IMR-90 (cell line): Measurements from ENCODE around the gene HSH2D. TPM values are rescaled to one million over a fixed set of nuclear protein-coding genes. Genes with fewer than 3 reads are reported as not detected.
A peak's percentile ranks its signal among the peaks of the same experiment; 100 is the strongest.

Experiments
- ATAC-seq: fragments of 200-7000 bp; cut with Tn5 transposase; 2 replicates; pipeline ENCODE4 v1.9.1; 2020; ENCODE audit warnings: low read depth, mild to moderate bottlenecking, moderate library complexity
- BruUV-seq: library from RNA; stranded (reverse); fragments of 400-500 nt; replicated peaks from 2 replicates; lab custom pipeline; 2021; lab: Mats Ljungman, UMichigan
- CTCF ChIA-PET: fragments of 300-600 bp; formaldehyde crosslinking; extraction: SDS; loops from one replicate; lab custom pipeline; 2021; ENCODE audit warnings: antibody characterized with exemption; lab: Yijun Ruan, JAX
- POLR2A ChIA-PET: fragments of 300-600 bp; sonication (Branson Sonifier 250); formaldehyde crosslinking; loops from one replicate; lab custom pipeline; 2022; ENCODE audit warnings: antibody characterized with exemption; ENCODE audit not compliant: unreplicated experiment; lab: Charles Lee
- DNase-seq: peaks from one replicate; pipeline ENCODE4 v3.0.0; 2013
- H2AFZ ChIP-seq: replicated peaks from 2 replicates; pipeline ENCODE3; 2013; ENCODE audit warnings: low read length, mild to moderate bottlenecking; ENCODE audit not compliant: poor library complexity
- H2AK5ac ChIP-seq: 2 replicates; pipeline ENCODE4 v1.6.1; 2013; ENCODE audit warnings: low read depth, low read length, inconsistent platforms
- H2AK9ac ChIP-seq: replicated peaks from 2 replicates; pipeline ENCODE3; 2013; ENCODE audit warnings: mild to moderate bottlenecking, low read depth, low read length, moderate library complexity; ENCODE audit not compliant: poor library complexity
- H2BK120ac ChIP-seq: 2 replicates; pipeline ENCODE4 v1.6.1; 2013; ENCODE audit warnings: low read depth, low read length, inconsistent platforms
- H2BK15ac ChIP-seq: 3 replicates; pipeline ENCODE4 v1.6.1; 2013; ENCODE audit warnings: low read depth, low read length, inconsistent platforms
- H2BK20ac ChIP-seq: 2 replicates; pipeline ENCODE4 v1.6.1; 2013; ENCODE audit warnings: low read depth, mild to moderate bottlenecking, inconsistent platforms, low read length, moderate library complexity
- H2BK5ac ChIP-seq: 2 replicates; pipeline ENCODE4 v1.6.1; 2013; ENCODE audit warnings: mild to moderate bottlenecking, low read depth, low read length, inconsistent platforms; ENCODE audit not compliant: poor library complexity, severe bottlenecking
- H3K14ac ChIP-seq: replicated peaks from 2 replicates; pipeline ENCODE4 v1.6.1; 2013; ENCODE audit warnings: low read depth, low read length, inconsistent platforms
- H3K18ac ChIP-seq: 2 replicates; pipeline ENCODE4 v1.6.1; 2013; ENCODE audit warnings: low read depth, low read length, control low read depth
- H3K23ac ChIP-seq: 2 replicates; pipeline ENCODE4 v1.6.1; 2013; ENCODE audit warnings: low read depth, low read length, inconsistent platforms
- H3K27ac ChIP-seq: 2 replicates; pipeline ENCODE4 v1.5.1; 2013; ENCODE audit warnings: mild to moderate bottlenecking, control low read depth, low read length; ENCODE audit not compliant: insufficient read depth
- H3K27me3 ChIP-seq: 2 replicates; pipeline ENCODE4 v1.6.1; 2013; ENCODE audit warnings: low read length; ENCODE audit not compliant: control insufficient read depth, insufficient read depth
- H3K36me3 ChIP-seq: 2 replicates; pipeline ENCODE4 v1.6.1; 2013; ENCODE audit warnings: low read length, mixed read lengths; ENCODE audit not compliant: control insufficient read depth, insufficient read depth
- H3K4ac ChIP-seq: 2 replicates; pipeline ENCODE4 v1.6.1; 2013; ENCODE audit warnings: low read depth, low read length, inconsistent platforms
- H3K4me1 ChIP-seq: 2 replicates; pipeline ENCODE4 v1.6.1; 2013; ENCODE audit warnings: low read length, mixed read lengths; ENCODE audit not compliant: control insufficient read depth, insufficient read depth
- H3K4me2 ChIP-seq: 2 replicates; pipeline ENCODE4 v1.6.1; 2013; ENCODE audit warnings: low read depth, mild to moderate bottlenecking, control low read depth, low read length, moderate library complexity
- H3K4me3 ChIP-seq: 2 replicates; pipeline ENCODE4 v1.5.1; 2013; ENCODE audit warnings: low read depth, mild to moderate bottlenecking, control low read depth, low read length, moderate library complexity; ENCODE audit not compliant: insufficient read depth
- H3K56ac ChIP-seq: 2 replicates; pipeline ENCODE4 v1.6.1; 2013; ENCODE audit warnings: low read length, inconsistent platforms; ENCODE audit not compliant: insufficient read depth; ENCODE audit errors: extremely low read depth
- H3K79me1 ChIP-seq, 2 experiments: 2 replicates each; pipeline ENCODE4 v1.6.1; 2013; ENCODE audit warnings: low read length in 2 of 2, inconsistent platforms in 1 of 2, low read depth in 1 of 2
- H3K9ac ChIP-seq: 2 replicates; pipeline ENCODE4 v1.6.1; 2013; ENCODE audit warnings: low read depth, low read length, control low read depth
- H3K9me1 ChIP-seq: 2 replicates; pipeline ENCODE4 v1.6.1; 2013; ENCODE audit warnings: low read length, inconsistent platforms; ENCODE audit not compliant: insufficient read depth
- H3K9me3 ChIP-seq: 2 replicates; pipeline ENCODE4 v1.6.1; 2013; ENCODE audit warnings: low read length; ENCODE audit not compliant: control insufficient read depth, insufficient read depth
- H4K20me1 ChIP-seq: 2 replicates; pipeline ENCODE4 v1.6.1; 2013; ENCODE audit warnings: low read length, inconsistent platforms; ENCODE audit not compliant: insufficient read depth
- H4K5ac ChIP-seq: 2 replicates; pipeline ENCODE4 v1.6.1; 2013; ENCODE audit warnings: mild to moderate bottlenecking, low read depth, low read length, control low read depth
- H4K8ac ChIP-seq, 2 experiments: 2 replicates each; pipeline ENCODE4 v1.6.1; 2013; ENCODE audit warnings: low read depth in 2 of 2, low read length in 2 of 2, control low read depth in 1 of 2, inconsistent platforms in 1 of 2
- H4K91ac ChIP-seq: 2 replicates; pipeline ENCODE4 v1.6.1; 2013; ENCODE audit warnings: low read depth, low read length, inconsistent platforms; ENCODE audit not compliant: insufficient read depth
- BHLHE40 ChIP-seq: fragments of 150-350 bp; IDR thresholded peaks from 2 replicates; pipeline ENCODE4 v1.6.1; 2016; ENCODE audit warnings: mild to moderate bottlenecking, low read depth, low read length
- CEBPB ChIP-seq: IDR thresholded peaks from 2 replicates; pipeline ENCODE4 v1.6.1; 2012; ENCODE audit warnings: low read depth, low read length, improper control_type of control experiment
- CHD1 ChIP-seq: IDR thresholded peaks from 2 replicates; pipeline ENCODE4 v1.6.1; 2012; ENCODE audit warnings: low read depth, low read length, improper control_type of control experiment
- FOS ChIP-seq: fragments of 150-350 bp; IDR thresholded peaks from 2 replicates; pipeline ENCODE4 v1.6.1; 2016; ENCODE audit warnings: low read depth, low read length
- NFE2L2 ChIP-seq: fragments of 150-350 bp; IDR thresholded peaks from 2 replicates; pipeline ENCODE4 v1.6.1; 2016; ENCODE audit warnings: low read depth, mild to moderate bottlenecking, low read length
- RAD21 ChIP-seq: IDR thresholded peaks from 2 replicates; pipeline ENCODE4 v1.6.1; 2012; ENCODE audit warnings: low read length, improper control_type of control experiment
- RCOR1 ChIP-seq: IDR thresholded peaks from 2 replicates; pipeline ENCODE4 v1.6.1; 2012; ENCODE audit warnings: mild to moderate bottlenecking, low read length, improper control_type of control experiment; ENCODE audit not compliant: insufficient replicate concordance
- SMC3 ChIP-seq: fragments of 150-350 bp; IDR thresholded peaks from 2 replicates; pipeline ENCODE4 v1.6.1; 2016; ENCODE audit warnings: low read depth, mild to moderate bottlenecking, antibody characterized with exemption, low read length, moderate library complexity
- WGBS, 2 experiments: methylation state at CpG; one replicate each; pipeline versions ENCODE4 v1.1.5 to v1.1.7; 2013; ENCODE audit warnings: missing lambda C conversion rate in 2 of 2; ENCODE audit not compliant: insufficient read length in 1 of 2; ENCODE audit errors: extremely low coverage in 2 of 2; 5-methylcytosine and 5-hydroxymethylcytosine counted together
- dilution Hi-C: fragments of 300-500 bp; cut with HindIII; formaldehyde crosslinking; loops from one replicate; pipeline ENCODE4 v1.14.3; 2018; ENCODE audit warnings: low sequenced_read_pairs; ENCODE audit not compliant: unreplicated experiment
- in situ Hi-C: fragments of 300-500 bp; cut with MboI; formaldehyde crosslinking; loops from 3 replicates; pipeline ENCODE4 v1.14.3; 2019; ENCODE audit warnings: low sequenced_read_pairs, inconsistent platforms, mixed read lengths
- intact Hi-C: fragments of 100-400 bp; cut with micrococcal nuclease; formaldehyde crosslinking; loops from 2 replicates; pipeline ENCODE4 v1.10.0; 2022
- polyA plus RNA-seq, 3 experiments: library from polyadenylated mRNA; depleted of rRNA; stranded (reverse); fragments of >200 nt; gene quantifications; 2 replicates each; pipeline ENCODE4 v1.2.3, GENCODE V29; 2012; ENCODE audit warnings: low replicate concordance in 1 of 3
- total RNA-seq: library from RNA; depleted of rRNA; stranded (reverse); fragments of >200 nt; gene quantifications from 2 replicates; pipeline ENCODE4 v1.2.3, GENCODE V29; 2012
- TF ChIP-seq, protein P1 (sequence below): fragments of 150-350 bp; IDR thresholded peaks from 2 replicates; pipeline ENCODE4 v1.6.1; 2017; ENCODE audit warnings: mild to moderate bottlenecking, antibody characterized with exemption, low read length, low read depth
- TF ChIP-seq, protein P2 (sequence below): fragments of 150-350 bp; IDR thresholded peaks from 2 replicates; pipeline ENCODE4 v1.6.1; 2016; ENCODE audit warnings: low read depth, mild to moderate bottlenecking, low read length, moderate library complexity, borderline replicate concordance
- TF ChIP-seq, protein P3 (sequence below): conservative IDR thresholded peaks from 2 replicates; pipeline ENCODE4 v1.5.1; 2012; ENCODE audit warnings: mild to moderate bottlenecking, low read depth, low read length, improper control_type of control experiment

The HSH2D gene
- total and polyA plus RNA-seq, 2 of the 4 experiments (the other 2 are of a cell fraction), result not detected

DNA sequence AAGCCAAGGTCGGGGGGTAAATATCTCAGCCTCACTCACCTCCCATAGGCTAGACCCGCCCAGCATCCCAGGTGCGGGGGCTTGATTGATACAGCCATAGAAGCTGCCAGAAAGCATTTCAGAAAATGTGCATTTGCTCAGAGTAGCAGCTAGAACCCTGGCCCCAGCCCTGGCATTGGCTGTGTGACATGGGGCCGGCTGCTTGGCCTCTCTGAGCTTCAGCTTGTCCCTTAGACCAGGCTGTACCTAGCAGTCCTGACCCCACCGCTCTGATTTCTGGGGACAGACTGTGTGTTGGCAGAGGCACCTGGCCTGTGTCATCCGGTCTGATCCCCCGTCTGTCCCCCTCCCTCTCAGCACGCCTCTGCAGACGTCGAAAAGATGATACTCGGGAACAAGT lies 16.4 kb upstream of the HSH2D start:
- in situ Hi-C loops (no loop called here), intact Hi-C loops (no loop called here), dilution Hi-C loops (no loop called here)
- no peak overlapping the region for H3K23ac ChIP-seq
- H3K4ac ChIP-seq, result no peak overlapping the region
- no peak overlapping the region for H3K56ac ChIP-seq
- H3K79me1 ChIP-seq, result peaks cover 5 to 22% of the 10 kb centered on the region in 2 experiments
- no peaks in the 10 kb centered on the region for H3K27me3 ChIP-seq
- ChIA-PET CTCF (no interaction called here), POLR2A (no interaction called here)
- BruUV-seq, result no TSS peak
- DNase-seq (no peak), ATAC-seq (no peak)
- H3K36me3 ChIP-seq, result peaks cover 80% of the 10 kb centered on the region
- no peak overlapping the region for H3K9ac ChIP-seq
- no peak overlapping the region for H3K14ac ChIP-seq
- no peak overlapping the region for H4K8ac ChIP-seq
- H3K9me1 ChIP-seq, result no peaks in the 10 kb centered on the region
- no peak overlapping the region for H2BK5ac ChIP-seq
- no peak overlapping the region for H4K91ac ChIP-seq
- H4K5ac ChIP-seq, result no peak overlapping the region
- H4K20me1 ChIP-seq, result peaks cover 5% of the 10 kb centered on the region
- H2AK5ac ChIP-seq, result no peak overlapping the region
- no peak overlapping the region for H3K4me3 ChIP-seq
- no peak overlapping the region for H3K27ac ChIP-seq
- no peak overlapping the region for H3K18ac ChIP-seq
- H3K9me3 ChIP-seq, result no peaks in the 10 kb centered on the region
- TF ChIP-seq CHD1 (no peak), RAD21 (no peak), BHLHE40 (no peak), SMC3 (no peak), FOS (no peak), NFE2L2 (no peak), RCOR1 (no peak), CEBPB (no peak)
- TF ChIP-seq, protein P1, sequence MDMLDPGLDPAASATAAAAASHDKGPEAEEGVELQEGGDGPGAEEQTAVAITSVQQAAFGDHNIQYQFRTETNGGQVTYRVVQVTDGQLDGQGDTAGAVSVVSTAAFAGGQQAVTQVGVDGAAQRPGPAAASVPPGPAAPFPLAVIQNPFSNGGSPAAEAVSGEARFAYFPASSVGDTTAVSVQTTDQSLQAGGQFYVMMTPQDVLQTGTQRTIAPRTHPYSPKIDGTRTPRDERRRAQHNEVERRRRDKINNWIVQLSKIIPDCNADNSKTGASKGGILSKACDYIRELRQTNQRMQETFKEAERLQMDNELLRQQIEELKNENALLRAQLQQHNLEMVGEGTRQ, result no peak
- TF ChIP-seq, protein P2, sequence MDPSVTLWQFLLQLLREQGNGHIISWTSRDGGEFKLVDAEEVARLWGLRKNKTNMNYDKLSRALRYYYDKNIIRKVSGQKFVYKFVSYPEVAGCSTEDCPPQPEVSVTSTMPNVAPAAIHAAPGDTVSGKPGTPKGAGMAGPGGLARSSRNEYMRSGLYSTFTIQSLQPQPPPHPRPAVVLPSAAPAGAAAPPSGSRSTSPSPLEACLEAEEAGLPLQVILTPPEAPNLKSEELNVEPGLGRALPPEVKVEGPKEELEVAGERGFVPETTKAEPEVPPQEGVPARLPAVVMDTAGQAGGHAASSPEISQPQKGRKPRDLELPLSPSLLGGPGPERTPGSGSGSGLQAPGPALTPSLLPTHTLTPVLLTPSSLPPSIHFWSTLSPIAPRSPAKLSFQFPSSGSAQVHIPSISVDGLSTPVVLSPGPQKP, result no peak
- TF ChIP-seq, protein P3, sequence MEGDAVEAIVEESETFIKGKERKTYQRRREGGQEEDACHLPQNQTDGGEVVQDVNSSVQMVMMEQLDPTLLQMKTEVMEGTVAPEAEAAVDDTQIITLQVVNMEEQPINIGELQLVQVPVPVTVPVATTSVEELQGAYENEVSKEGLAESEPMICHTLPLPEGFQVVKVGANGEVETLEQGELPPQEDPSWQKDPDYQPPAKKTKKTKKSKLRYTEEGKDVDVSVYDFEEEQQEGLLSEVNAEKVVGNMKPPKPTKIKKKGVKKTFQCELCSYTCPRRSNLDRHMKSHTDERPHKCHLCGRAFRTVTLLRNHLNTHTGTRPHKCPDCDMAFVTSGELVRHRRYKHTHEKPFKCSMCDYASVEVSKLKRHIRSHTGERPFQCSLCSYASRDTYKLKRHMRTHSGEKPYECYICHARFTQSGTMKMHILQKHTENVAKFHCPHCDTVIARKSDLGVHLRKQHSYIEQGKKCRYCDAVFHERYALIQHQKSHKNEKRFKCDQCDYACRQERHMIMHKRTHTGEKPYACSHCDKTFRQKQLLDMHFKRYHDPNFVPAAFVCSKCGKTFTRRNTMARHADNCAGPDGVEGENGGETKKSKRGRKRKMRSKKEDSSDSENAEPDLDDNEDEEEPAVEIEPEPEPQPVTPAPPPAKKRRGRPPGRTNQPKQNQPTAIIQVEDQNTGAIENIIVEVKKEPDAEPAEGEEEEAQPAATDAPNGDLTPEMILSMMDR, result no peak
- H3K4me1 ChIP-seq, result no peaks in the 10 kb centered on the region
- H2BK15ac ChIP-seq, result no peak overlapping the region
- no peak overlapping the region for H2AFZ ChIP-seq
- peak overlapping the region; percentile 28 for H2AK9ac ChIP-seq
- no peak overlapping the region for H3K4me2 ChIP-seq
- no peak overlapping the region for H2BK120ac ChIP-seq
- no peak overlapping the region for H2BK20ac ChIP-seq
- WGBS, 2 experiments, result 93% methylated on average over 2 of the region's 11 CpGs; no CpG with 5 or more reads in 1 of the 2 experiments
